Activated naive CD8-positive, alpha-beta T cell treated with anti-CD3 and anti-CD28 coated beads, Interleukin-2, amount 10 ng/mL, durations not matched to agents 7 days and 5 days (primary cell): ENCODE results near the gene NUCB1. TPM values are rescaled to one million over a fixed set of nuclear protein-coding genes. Genes with fewer than 3 reads are reported as not detected.
A peak's percentile ranks its signal among the peaks of the same experiment; 100 is the strongest.

Source experiments
- ATAC-seq: fragments of 150-1000 bp; cut with Tn5 transposase; one replicate; pipeline ENCODE4 v1.10.0; 2021; ENCODE audit warnings: low read depth, moderate library complexity
- POLR2A ChIA-PET: fragments of 350-600 bp; sonication (Branson Sonifier 250); formaldehyde crosslinking; loops from one replicate; lab custom pipeline; 2021; ENCODE audit warnings: antibody characterized with exemption; lab: Charles Lee
- DNase-seq: peaks from one replicate; pipeline ENCODE4 v3.0.0; 2021
- H3K27ac Mint-ChIP-seq: one replicate; pipeline ENCODE4 v1.8.0; 2022; ENCODE audit warnings: mild to moderate bottlenecking, mixed read lengths
- H3K27me3 Mint-ChIP-seq: one replicate; pipeline ENCODE4 v1.8.0; 2022; ENCODE audit warnings: mild to moderate bottlenecking, moderate library complexity, mixed read lengths
- H3K36me3 Mint-ChIP-seq: one replicate; pipeline ENCODE4 v1.8.0; 2021; ENCODE audit warnings: mild to moderate bottlenecking, mixed read lengths
- H3K4me1 Mint-ChIP-seq: one replicate; pipeline ENCODE4 v1.8.0; 2021; ENCODE audit warnings: mixed read lengths
- H3K4me3 Mint-ChIP-seq: one replicate; pipeline ENCODE4 v1.8.0; 2022; ENCODE audit warnings: mild to moderate bottlenecking, moderate library complexity, mixed read lengths
- H3K9me3 Mint-ChIP-seq: one replicate; pipeline ENCODE4 v1.8.0; 2021; ENCODE audit warnings: mixed read lengths
- total RNA-seq, 2 experiments: library from RNA; stranded (reverse); gene quantifications; one replicate each; pipeline ENCODE4 v1.2.3, GENCODE V29; 2021

NUCB1 gene
- total RNA-seq, 2 experiments from 2014 or later = 203 to 214 TPM

DNA sequence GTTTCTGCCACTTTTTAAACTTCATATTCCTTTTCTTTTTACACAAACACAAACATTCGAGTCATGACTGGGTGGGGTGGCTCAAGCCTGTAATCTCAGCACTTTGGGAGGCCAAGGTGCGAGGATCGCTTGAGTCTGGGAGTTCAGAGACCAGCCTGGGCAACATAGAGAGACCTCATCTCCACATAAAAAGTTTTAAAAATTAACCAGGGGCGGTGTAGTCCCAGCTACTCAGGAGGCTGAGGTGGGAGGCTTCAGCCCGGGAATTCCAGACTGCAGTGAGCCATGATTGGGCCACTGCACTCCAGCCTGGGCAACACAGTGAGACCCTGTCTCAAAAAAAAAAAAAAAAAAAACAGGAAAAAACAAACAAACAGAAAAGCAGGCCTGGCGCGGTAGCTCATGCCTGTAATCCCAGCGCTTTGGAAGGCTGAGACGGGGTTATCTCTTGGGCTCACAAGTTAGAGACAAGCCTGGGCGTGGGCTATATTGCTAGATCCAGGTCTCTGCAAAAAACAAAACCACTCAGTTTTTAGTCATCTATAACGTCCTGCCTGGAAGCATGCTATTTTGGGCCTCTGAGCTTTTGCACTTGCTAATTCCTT lies 54.0 kb downstream of the NUCB1 start:
- Mint-ChIP-seq H3K36me3 (peaks cover 31% of the 10 kb centered on the region), H3K4me3 (peak overlapping the region; percentile 85), H3K27ac (peak overlapping the region; percentile 86), H3K9me3 (no peaks in the 10 kb centered on the region), H3K27me3 (peaks cover 3% of the 10 kb centered on the region), H3K4me1 (peaks cover 27% of the 10 kb centered on the region)
- POLR2A ChIA-PET = interaction anchor here (0.6 to 2.1 kb wide), 12 partner anchors 8 to 413 kb away, joined by 3 to 12 read pairs (median 6); partner anchors contain the start of genes DHDH, NUCB1, PPP1R15A and RUVBL2
- no peak for ATAC-seq
- no peak for DNase-seq

- H3K4me1 Mint-ChIP-seq = peaks cover 28% of the 10 kb centered on the region
- ATAC-seq (peak; percentile 85), DNase-seq (peak; percentile 94)
- peaks cover 1% of the 10 kb centered on the region for H3K27me3 Mint-ChIP-seq
- peaks cover 34% of the 10 kb centered on the region for H3K36me3 Mint-ChIP-seq
- H3K9me3 Mint-ChIP-seq = no peaks in the 10 kb centered on the region
- H3K4me3 Mint-ChIP-seq = peak within 1 kb of the TSS; percentile 96
- POLR2A ChIA-PET = interaction anchor here (0.6 to 2.1 kb wide), 14 partner anchors 8 to 412 kb away, joined by 3 to 12 read pairs (median 5); partner anchors contain the start of genes DHDH, NUCB1, PPP1R15A and RUVBL2
- peak within 1 kb of the TSS; percentile 94 for H3K27ac Mint-ChIP-seq
Measured at GRCh38 chr19:48954595-48955307, 54.6 kb downstream of the NUCB1 start, which contains the start of gene BAX. TSS of gene BAX (plus strand) at chr19:48954875. CDS start at chr19:48954929, 54 bp downstream.

GRCh38 chr19:48955308-48955958 lies 55.3 kb downstream of the NUCB1 start:
- POLR2A ChIA-PET = interaction anchor here (0.9 to 1.9 kb wide), 6 partner anchors 9 to 84 kb away, joined by 3 to 9 read pairs (median 4); partner anchors contain the start of gene NUCB1
- Mint-ChIP-seq H3K36me3 (peaks cover 34% of the 10 kb centered on the region), H3K4me3 (peak overlapping the region; percentile 96), H3K9me3 (no peaks in the 10 kb centered on the region), H3K4me1 (peaks cover 28% of the 10 kb centered on the region), H3K27me3 (no peaks in the 10 kb centered on the region), H3K27ac (peak overlapping the region; percentile 94)
- ATAC-seq (no peak), DNase-seq (no peak)

DNA sequence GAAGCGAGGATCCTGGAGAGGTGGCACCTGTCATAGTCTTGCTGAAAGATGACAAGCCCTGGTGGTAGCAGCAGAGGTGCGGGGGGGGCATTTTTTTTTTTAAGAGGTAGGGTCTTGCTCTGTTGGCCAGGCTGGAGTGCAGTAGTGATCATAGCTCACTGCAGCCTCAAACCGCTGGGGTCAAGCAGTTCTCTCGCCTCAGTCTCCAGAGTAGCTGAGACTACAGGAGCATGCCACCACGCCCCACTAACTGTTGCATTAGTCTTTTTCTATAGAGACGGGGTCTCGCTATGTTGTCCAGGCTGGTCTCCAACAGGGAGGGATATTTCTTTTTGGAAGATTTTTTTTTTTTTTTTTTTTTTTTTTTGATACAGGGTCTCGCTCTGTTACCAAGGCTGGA lies 57.9 kb downstream of the NUCB1 start:
- Mint-ChIP-seq H3K27me3 (no peaks in the 10 kb centered on the region), H3K4me3 (no peak overlapping the region), H3K9me3 (no peaks in the 10 kb centered on the region), H3K4me1 (peaks cover 46% of the 10 kb centered on the region), H3K27ac (peak overlapping the region; percentile 73), H3K36me3 (peaks cover 41% of the 10 kb centered on the region)
- DNase-seq (no peak), ATAC-seq (no peak)
- POLR2A ChIA-PET = interaction anchor here (1.0 kb wide), 1 partner anchor 85 kb away, joined by 3 read pairs; no protein-coding TSS in a partner anchor

- Mint-ChIP-seq H3K9me3 (no peaks in the 10 kb centered on the region), H3K36me3 (peaks cover 41% of the 10 kb centered on the region), H3K4me3 (peak overlapping the region; percentile 53), H3K27ac (peak overlapping the region; percentile 75), H3K4me1 (peaks cover 56% of the 10 kb centered on the region), H3K27me3 (no peaks in the 10 kb centered on the region)
- DNase-seq = no peak
- POLR2A ChIA-PET = interaction anchor here (0.5 to 2.6 kb wide), 11 partner anchors 10 to 487 kb away, joined by 3 to 16 read pairs (median 5); partner anchors contain the start of genes GYS1, NUCB1, PPP1R15A and RUVBL2
- ATAC-seq = peak; percentile 13
Measured at GRCh38 chr19:48959341-48960239, 59.5 kb downstream of the NUCB1 start.

GRCh38 chr19:48961051-48961649 lies 61.0 kb downstream of the NUCB1 start:
- POLR2A ChIA-PET = interaction anchor here (1.1 to 2.6 kb wide), 6 partner anchors 10 to 342 kb away, joined by 3 to 16 read pairs (median 8); partner anchors contain the start of genes GYS1, NUCB1, PPP1R15A and RPL18
- Mint-ChIP-seq H3K27me3 (no peaks in the 10 kb centered on the region), H3K4me1 (peaks cover 56% of the 10 kb centered on the region), H3K4me3 (peak overlapping the region; percentile 47), H3K27ac (peak overlapping the region; percentile 77), H3K9me3 (no peaks in the 10 kb centered on the region), H3K36me3 (peaks cover 36% of the 10 kb centered on the region)
- DNase-seq (no peak), ATAC-seq (no peak)

DNA sequence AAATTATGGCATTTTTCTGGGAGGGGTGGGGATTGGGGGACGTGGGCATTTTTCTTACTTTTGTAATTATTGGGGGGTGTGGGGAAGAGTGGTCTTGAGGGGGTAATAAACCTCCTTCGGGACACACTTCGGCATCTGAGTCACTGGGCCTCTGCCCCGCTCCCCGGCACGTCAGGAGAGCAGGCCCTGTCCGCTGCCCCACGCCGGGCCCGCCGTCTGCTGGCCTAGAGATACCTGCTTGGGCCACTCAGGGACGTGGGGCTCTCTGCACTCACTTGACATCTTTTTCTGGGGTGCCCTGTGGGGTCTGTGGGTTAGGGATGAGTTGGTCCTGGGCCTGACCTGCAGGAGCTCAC lies 61.5 kb downstream of the NUCB1 start:
- ATAC-seq (no peak), DNase-seq (no peak)
- Mint-ChIP-seq H3K27me3 (no peaks in the 10 kb centered on the region), H3K9me3 (no peaks in the 10 kb centered on the region), H3K27ac (peak overlapping the region; percentile 92), H3K36me3 (peaks cover 38% of the 10 kb centered on the region), H3K4me3 (peak overlapping the region; percentile 87), H3K4me1 (peaks cover 58% of the 10 kb centered on the region)
- POLR2A ChIA-PET = interaction anchor here (1.1 to 2.0 kb wide), 7 partner anchors 8 to 343 kb away, joined by 3 to 15 read pairs (median 7); partner anchors contain the start of genes GYS1, NUCB1, PPP1R15A and RPL18

DNA sequence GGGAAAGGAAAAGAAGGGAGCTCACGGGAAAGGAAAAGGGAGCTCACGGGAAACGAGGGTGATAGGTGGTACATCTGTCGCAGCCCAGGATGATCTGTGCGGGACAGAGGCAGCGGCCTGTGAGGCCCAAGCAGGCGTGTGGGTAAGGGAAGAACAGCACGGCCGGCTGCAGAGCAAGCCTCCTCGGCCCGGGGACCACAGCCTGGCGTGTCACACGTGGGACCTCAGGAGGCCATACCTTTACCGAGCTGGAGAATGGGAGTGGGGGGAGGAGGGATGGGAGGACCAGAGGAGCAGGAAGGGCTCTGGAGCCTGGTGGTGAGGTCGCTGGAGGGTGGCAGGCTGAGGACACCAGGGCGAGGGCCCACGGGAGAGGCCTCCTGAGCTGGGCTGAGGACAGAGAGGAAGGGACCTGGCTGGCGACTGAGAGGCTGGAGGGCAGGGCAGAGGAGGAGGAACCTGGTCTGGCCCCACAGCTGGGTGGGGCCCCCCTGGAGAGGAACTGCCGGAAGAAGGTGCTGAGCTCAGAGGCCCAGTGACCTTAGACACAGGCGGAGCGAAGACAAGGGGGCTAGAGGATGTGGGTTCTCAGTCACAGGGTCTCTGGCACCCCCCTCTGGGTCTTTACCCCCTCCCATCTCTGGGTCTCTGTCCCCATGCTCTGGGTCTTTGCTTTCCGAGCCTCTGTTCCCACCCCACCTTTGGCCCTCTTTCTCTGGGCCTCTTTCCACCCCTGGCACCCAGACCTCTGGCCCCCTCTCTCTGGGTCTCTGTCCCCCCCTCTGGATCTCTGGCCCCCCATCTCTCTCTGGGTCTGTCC lies 62.1 kb downstream of the NUCB1 start:
- Mint-ChIP-seq H3K27ac (peak overlapping the region; percentile 92), H3K4me1 (peaks cover 57% of the 10 kb centered on the region), H3K36me3 (peaks cover 38% of the 10 kb centered on the region), H3K27me3 (no peaks in the 10 kb centered on the region), H3K4me3 (peak overlapping the region; percentile 87), H3K9me3 (no peaks in the 10 kb centered on the region)
- peak; percentile 71 for DNase-seq
- POLR2A ChIA-PET = interaction anchor here (0.6 to 1.5 kb wide), 10 partner anchors 9 to 343 kb away, joined by 3 to 9 read pairs (median 6); partner anchors contain the start of genes GYS1, NUCB1, PPP1R15A and RPL18
- ATAC-seq = peak; percentile 44

DNA sequence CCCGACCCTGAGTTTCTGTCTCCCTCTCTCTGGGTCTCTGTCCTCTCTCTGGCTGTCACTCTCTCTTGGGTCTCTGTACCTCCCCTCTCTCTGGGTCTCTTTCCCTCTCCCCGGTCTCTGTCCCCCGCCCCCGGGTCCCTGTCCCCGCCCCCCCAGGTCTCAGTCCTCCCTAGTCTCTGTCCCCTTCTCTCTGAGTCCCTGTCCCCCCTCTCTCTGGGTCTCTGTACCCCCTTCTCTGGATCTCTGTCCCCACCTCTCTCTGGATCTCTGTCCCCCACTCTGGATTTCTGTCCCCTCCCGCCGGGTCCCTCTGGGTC lies 62.7 kb downstream of the NUCB1 start:
- peak overlapping the region; percentile 87 for H3K4me3 Mint-ChIP-seq
- POLR2A ChIA-PET = interaction anchor here (0.7 to 1.5 kb wide), 8 partner anchors 8 to 115 kb away, joined by 3 to 9 read pairs (median 6); partner anchors contain the start of genes GYS1, NUCB1, PPP1R15A and RUVBL2
- no peaks in the 10 kb centered on the region for H3K27me3 Mint-ChIP-seq
- no peaks in the 10 kb centered on the region for H3K9me3 Mint-ChIP-seq
- peaks cover 34% of the 10 kb centered on the region for H3K36me3 Mint-ChIP-seq
- peaks cover 53% of the 10 kb centered on the region for H3K4me1 Mint-ChIP-seq
- DNase-seq (no peak), ATAC-seq (no peak)
- H3K27ac Mint-ChIP-seq = peak overlapping the region; percentile 92

- peaks cover 30% of the 10 kb centered on the region for H3K36me3 Mint-ChIP-seq
- peak; percentile 3 for ATAC-seq
Measured at GRCh38 chr19:48963371-48964204, 63.5 kb downstream of the NUCB1 start.

More at GRCh38 chr19:48963371-48964204, 63.5 kb downstream of the NUCB1 start:
- no peaks in the 10 kb centered on the region for H3K9me3 Mint-ChIP-seq
- H3K4me1 Mint-ChIP-seq = peaks cover 55% of the 10 kb centered on the region
- POLR2A ChIA-PET = interaction anchor here (0.6 to 3.4 kb wide), 7 partner anchors 9 to 94 kb away, joined by 5 to 42 read pairs (median 7); partner anchors contain the start of genes BAX, DHDH, GYS1 and NUCB1
- H3K27ac Mint-ChIP-seq = peak overlapping the region; percentile 92
- peak overlapping the region; percentile 87 for H3K4me3 Mint-ChIP-seq
- DNase-seq = peak; percentile 77
- H3K27me3 Mint-ChIP-seq = no peaks in the 10 kb centered on the region
